GM12874 (cell line): Measurements from ENCODE around the gene YAP1.

Experiments
- CTCF ChIP-seq: IDR thresholded peaks from 2 replicates; pipeline ENCODE4 v1.5.1; 2011; ENCODE audit warnings: low read depth, mild to moderate bottlenecking, control low read depth, low read length, moderate library complexity; ENCODE audit not compliant: insufficient read depth

YAP1 gene

GRCh38 chr11:102163368-102163767 lies 53.1 kb downstream of the YAP1 start:
- no peak for TF ChIP-seq CTCF

GRCh38 chr11:102166175-102167064 lies 56.2 kb downstream of the YAP1 start:
- TF ChIP-seq CTCF = no peak

- TF ChIP-seq CTCF = no peak
Measured at GRCh38 chr11:102168481-102168880, 58.2 kb downstream of the YAP1 start.

- no peak for TF ChIP-seq CTCF
Measured at GRCh38 chr11:102171101-102171500, 60.9 kb downstream of the YAP1 start.

GRCh38 chr11:102172127-102172848 lies 62.0 kb downstream of the YAP1 start:
- no peak for TF ChIP-seq CTCF

GRCh38 chr11:102177126-102177525 lies 66.9 kb downstream of the YAP1 start:
- TF ChIP-seq CTCF = no peak

- no peak for TF ChIP-seq CTCF
Measured at GRCh38 chr11:102177974-102178631, 67.9 kb downstream of the YAP1 start.
